Forelimb muscle (tissue), 1 donor: ENCODE measurements around the gene HDAC9. TPM values are rescaled to one million over a fixed set of nuclear protein-coding genes. Genes with fewer than 3 reads are reported as not detected.

Experiments
- DNase-seq: peaks from one replicate; pipeline ENCODE4 v3.0.0-alpha.2; 2013; ENCODE audit warnings: low read depth
- polyA plus RNA-seq: library from polyadenylated mRNA; unstranded; fragments of 120-200 nt; gene quantifications from one replicate; pipeline ENCODE4 v1.2.1, GENCODE V29; 2013; ENCODE audit not compliant: insufficient read length

HDAC9 gene
- polyA plus RNA-seq = 18.6 TPM

DNA sequence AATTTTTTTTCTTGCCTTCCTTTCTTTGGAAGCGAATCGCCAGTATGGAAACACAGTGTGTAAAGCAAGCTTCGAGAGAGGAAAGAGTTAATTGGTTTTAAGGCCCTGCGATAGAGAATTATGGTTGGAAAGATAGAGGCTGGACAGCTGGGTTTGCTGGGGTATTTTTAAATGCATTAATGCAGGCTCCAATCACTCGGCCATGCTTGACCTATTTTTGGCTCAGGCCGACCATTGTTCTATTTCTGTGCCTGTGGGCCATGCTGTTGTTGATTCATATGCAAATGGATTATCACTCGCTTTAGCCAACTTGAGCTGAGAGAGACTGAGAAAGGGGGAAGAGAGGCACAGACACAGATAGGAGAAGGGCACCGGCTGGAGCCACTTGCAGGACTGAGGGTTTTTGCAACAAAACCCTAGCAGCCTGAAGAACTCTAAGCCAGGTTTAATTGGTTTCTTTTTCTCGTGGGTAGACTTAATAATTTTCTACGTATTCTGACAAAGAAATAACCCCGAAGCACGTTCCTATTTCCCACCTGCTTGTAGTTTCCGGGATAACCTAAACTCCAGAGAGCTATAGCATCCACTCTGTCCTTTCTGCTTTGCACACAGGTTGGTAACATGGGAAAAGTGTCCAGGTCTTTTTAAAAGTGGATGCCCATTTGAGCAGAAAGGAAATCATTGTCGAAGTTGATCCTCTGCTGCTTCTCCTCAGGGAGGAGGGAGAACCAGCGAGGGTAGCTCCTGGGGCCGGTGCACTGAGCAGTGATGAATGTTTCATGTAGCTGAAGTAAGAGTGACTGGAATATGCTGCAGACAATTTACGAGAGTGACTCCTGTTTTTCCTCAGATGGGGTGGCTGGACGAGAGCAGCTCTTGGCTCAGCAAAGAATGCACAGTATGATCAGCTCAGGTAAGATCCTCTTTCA lies at the start of gene HDAC9:
TSS of gene HDAC9 (plus strand) at position 338 of the 929 bp plus-strand sequence. CDS start at position 892, 554 bp downstream.
- peak; percentile 17 for DNase-seq

DNA sequence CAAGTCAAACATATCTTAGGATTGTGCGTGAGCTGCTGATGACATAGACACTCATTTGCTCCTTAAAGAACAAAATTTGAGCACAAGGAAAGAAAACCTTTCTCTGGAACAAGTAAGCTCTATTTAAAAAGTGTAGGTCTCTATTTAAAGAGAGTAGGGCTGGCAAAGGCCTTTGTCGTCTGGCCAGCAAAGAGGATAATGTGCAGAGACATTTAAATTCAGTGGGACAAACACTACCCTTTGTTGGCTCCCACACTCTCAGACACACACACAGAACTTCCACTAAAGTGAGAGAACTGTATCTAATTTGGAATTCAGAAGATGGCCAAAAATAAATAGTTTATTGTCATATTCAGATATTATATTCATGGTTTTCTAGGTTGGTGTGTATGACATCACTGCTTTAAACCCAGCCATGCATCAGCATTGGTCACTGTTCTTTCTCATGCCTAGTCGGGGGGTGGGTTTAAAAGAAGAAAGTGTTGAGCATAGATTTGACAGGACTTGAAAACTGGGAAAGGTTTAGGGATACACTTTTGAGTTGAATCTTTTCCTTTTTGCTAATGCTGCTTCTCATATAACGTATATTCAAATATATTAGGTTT lies 49.5 kb upstream of the HDAC9 start:
- DNase-seq = no peak

DNA sequence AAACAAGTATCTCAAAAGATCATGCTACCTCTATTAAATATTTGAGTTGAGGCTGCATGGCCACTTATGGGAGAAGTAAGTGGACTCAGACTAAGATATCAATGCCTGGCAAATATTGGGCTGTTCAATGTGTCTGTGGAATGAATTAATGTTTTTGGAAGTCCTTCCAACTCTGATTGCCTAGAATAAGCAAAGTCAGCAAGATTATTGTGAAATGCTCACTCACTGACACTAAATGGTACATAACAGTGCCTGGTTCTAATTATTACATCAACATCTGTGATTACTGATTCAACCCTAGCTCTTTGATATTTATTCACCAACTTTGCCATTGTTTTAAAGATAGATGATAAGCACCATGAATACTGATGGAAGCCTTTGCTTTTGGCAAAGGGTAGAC lies 45.5 kb upstream of the HDAC9 start:
- no peak for DNase-seq

DNA sequence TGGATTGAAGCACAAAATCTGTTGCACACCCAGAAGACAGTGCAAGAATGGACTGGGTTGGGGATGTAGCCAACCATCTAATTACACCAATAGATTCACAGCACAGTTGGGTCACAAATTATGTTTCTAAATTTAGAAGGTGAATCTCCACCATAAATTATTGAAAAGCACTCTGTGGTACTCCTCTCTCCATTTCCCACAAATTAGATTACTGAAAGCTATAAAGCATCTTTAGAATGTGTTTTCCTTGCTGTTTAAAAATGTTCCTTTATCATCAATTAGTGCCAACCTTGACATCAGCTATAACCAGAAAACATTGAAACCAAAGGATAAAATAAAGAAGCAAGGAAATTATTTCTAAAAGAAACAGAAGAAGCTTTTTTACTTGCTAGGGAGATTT lies 39.9 kb upstream of the HDAC9 start:
- no peak for DNase-seq

DNA sequence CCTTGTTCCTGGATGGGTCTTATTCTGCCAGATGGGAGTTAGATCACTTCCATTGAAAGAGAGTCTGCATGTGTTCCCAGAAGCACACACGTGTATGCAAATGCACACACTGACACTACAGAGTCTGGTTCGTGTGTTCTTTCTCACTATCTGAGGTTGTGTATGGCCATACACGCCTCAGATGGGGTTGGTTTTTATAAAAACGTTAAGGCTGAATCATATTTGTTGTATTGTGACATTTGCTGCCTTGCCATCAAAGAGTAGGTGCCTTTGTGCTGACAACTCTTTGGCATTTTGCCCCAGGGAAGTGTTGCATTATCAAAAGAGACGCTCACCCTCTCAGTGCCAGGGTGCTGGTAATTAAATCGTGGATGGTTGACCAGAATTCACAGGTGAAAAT lies 37.7 kb upstream of the HDAC9 start:
- DNase-seq = no peak

DNA sequence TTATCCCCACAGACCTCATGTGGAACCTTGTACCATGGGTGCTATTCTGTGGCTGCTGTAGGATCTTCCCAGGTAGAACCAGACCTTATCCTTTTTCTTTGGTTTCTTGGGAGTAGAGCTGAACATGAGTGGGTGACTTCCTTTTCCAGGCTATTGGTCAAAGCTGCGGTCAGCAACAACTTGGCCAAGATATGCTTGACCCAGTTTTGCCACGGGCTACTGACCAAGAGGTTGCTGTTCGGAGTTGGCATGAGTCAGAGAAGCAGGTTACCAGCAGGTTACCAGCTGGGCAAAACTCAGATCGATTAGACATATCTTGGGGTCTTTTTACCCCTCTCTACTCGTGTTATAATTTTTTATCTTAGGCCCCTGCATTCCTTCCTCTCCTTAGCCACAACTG lies 36.7 kb upstream of the HDAC9 start:
- DNase-seq = no peak

DNA sequence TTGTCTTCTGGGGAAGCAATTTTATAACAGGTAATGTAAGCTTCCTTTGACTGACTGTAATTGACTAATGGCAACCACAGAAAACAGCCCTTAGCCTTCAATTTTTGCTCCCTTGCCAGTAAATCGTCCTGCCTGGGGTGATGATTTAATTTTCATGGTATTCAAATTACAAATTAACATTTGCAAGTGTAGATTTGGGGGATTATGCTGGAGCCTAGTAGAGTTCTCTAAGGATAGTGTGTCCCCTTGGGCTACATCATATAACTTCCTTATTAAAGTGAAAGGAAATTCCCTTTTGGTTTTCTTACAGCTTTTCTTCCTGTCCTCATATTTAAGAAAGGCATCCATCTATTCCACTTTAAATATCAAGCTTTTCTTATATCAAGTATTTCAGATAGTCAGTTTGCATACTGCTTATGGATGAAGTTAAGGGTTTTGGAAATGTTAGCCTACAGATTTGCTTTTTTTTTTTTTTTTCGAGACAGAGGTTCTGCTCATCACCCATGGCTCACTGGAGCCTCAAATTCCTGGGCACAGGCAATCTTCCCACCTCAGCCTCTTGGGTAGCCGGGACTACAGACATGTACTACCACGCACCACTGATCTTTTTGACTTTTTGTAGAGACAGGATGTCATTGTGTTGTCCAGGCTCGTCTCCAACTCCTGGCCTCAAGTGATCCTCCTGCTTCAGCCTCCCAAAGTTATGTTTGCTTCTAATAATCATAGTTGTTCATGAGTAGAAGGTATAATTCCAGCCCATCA lies 35.9 kb upstream of the HDAC9 start:
- DNase-seq = no peak

DNA sequence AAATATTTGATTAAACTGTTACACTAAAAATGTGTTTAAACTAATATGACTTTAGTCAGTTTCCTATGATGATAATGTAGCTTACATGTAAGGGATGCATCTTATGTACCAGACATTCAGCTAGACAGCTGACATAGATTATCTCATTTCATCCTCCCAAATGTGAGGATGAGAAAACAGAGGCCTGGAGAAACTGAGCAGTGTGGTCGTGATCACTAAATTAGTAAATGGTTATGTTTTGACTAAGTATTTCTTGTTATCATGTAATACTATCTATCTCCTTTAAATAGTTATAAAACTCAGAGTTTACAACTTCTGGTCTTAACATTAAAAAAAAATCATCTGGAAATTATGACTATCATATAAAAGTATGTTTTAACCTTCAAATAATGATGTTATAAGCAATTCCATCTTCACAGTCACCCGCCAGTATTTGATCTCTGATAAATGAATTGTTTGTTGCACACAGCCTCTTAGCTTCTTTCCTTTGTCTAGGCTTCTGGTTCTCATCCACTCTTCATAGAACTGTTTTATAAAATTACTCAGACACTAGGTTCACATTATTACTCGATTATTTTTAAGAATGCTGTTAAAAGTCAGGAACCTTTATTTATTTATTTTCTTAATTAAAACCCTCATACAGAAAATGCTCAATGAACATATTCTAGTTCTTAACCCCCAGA lies 33.6 kb upstream of the HDAC9 start:
- DNase-seq = no peak

DNA sequence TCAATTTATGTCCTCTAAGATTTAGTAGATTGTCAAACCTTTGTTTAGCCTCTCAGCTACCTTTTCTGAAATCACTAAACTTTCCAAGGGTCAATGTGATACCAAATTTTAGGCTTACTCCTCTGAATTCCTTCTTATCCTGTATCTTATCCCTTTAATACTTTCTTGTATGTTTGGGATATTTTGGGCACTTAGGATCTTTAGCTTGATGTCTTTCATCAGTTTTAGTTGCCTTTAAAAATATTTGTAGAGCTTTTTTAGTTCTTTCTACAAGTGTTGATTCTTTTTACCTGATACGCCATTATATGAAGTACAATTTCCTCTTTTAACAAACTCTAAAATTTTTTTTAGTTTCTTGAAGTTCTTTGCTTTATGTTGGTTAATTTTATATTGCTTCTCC lies 30.7 kb upstream of the HDAC9 start:
- DNase-seq = no peak

DNA sequence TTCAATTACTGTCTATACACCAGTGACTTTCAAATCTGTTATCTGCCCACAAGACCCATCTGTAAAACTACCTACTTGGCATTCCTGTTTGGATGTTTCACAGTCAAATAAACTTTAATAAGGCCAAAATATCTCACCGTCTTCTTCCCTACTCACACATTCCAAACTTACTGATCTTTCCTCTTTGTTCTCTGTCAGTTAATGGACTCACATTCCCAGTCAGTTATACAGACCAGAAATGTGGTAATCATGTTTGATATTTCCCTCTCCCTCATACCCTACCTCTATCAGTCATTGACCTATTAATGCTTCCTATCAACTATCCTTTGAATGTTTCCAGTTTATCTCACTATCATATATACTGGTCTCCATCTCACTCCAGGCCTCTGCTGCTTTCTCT lies 28.5 kb upstream of the HDAC9 start:
- no peak for DNase-seq

DNA sequence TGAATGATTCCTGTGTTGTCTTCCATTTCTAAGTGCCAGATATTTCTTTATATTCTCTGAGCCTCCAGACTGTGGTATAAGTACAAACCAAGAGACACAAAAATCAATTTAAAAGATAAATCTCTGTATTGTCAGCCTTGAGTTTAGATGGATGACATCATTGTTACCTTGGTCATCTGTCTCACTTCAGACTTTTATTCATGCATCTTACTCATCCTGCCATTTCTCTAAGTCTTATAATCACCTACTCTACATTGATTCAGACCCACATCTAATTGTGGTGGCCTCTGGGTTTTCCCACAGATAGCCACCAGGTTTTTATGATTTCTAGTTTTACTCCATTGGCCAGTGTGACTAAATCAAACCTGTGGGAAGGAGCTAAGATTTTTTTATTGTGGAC lies 26.8 kb upstream of the HDAC9 start:
- DNase-seq = no peak

DNA sequence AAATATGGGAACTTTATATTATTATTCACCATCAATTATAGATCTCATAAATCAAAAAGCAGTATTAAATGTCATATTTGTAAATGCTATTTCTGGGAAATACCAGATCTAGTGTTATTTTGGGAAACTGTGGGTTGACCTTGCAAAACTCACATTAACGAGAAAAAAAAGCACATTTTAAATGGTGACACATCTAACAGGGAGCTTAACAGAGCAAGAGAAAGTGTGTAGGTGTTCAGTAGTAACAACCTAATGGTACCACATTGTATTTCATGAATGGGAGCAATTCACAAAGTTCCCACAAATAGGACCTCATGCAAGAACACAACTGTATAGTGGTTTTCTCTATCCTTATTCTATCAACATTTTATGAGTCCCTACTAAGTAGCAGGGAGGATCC lies 26.2 kb upstream of the HDAC9 start:
- no peak for DNase-seq

DNA sequence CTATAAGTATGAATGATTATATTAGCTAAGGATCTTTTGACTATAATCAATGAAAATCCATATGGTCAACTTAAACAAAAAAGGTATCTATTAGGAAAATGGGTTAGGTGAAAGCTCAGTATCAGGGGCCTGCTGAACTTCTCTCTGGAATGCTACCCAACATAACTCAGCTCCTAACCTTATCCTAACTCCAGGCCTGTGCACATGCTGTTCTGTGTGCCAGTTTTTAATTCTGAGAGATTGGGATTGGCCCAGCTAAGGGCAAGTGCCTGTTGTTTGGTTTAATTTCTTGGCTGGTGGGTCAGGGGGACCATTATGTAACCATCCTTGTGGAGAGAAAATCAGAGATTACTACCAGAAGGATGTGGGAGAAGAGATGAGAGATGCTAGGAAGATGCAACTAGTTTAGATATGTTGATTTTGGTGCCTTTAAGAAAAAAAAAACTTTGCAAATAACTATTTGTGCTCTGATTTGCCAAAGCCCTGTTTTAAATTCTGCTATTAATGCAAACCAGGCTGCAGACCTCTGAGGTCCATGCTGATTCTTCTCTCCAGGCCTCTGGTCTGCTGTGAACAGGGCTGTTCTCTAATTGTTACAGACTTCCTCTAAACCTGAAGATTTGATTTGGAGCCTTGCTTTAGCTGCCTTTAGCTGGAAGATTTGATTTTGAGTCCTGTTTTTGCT lies 23.9 kb upstream of the HDAC9 start:
- no peak for DNase-seq

DNA sequence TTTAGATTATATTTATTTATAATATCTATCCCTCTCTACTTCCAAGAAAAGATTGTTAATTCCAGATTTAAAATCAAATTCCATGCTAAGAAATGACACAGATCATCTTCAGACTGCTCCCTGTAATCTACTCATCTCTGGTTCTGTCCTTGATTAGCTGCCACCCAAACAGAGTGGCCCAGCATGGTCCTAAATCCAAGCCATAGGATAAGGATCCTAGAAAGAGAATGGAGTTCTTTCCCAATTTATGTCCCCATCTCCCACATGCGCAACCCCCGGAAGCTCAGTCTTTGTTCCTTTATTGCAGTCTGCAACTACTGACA lies 23.4 kb upstream of the HDAC9 start:
- DNase-seq = no peak

DNA sequence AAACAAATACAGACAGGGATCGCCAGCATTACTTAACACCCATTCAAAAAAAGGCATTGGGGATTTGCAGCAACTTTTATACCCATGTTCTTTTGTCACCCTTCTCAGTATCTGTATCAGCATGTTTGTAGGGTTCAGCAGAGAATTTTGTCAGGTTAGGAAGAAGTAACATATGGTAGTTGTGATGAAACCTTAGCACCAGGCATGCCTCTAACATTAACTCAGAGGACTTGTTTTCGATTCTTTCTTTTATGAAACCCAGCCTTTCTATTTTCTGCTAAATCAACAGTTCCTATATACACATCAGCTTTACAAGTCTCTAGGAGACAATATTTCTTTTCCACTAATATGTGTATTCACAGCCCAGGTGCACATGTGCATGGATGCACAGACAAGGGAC lies 22.4 kb upstream of the HDAC9 start:
- DNase-seq = no peak

DNA sequence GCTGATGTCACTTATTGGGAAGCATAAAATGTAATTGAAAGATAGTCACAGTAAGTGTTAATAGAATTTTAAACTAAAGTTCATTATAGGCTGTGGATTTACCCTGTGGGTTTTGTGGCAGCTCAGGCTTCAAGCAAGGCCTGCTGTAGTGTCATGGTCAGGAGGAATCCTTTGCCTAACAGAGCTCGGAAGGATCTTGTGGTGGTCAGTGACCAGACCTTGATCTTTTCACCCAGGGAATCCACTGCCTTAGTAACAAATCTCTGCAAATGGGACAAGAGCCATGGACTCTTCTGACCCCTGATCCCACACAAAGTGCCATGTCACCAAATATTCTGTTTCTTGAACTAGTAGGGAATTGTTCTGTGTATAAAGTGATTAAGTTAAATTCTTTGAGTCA lies 20.6 kb upstream of the HDAC9 start:
- no peak for DNase-seq

DNA sequence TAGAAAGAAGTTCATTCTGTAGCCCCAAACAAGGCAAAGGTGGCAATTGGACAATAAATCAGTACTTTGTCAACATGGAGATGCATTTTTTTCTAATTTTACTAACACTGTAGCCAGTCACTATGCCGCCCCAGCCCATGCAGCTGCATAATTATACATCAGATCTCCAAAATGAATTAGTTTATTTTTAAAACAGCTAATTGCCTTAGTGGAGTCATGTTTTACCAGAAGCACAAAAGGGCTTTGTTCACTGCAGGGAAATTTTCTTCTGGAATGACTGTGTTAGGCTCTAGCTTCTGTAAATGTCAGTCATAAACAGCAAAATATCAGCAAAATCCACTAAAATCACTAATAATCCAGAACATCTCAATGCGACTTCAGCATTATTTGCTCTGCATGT lies 20.1 kb upstream of the HDAC9 start:
- no peak for DNase-seq

DNA sequence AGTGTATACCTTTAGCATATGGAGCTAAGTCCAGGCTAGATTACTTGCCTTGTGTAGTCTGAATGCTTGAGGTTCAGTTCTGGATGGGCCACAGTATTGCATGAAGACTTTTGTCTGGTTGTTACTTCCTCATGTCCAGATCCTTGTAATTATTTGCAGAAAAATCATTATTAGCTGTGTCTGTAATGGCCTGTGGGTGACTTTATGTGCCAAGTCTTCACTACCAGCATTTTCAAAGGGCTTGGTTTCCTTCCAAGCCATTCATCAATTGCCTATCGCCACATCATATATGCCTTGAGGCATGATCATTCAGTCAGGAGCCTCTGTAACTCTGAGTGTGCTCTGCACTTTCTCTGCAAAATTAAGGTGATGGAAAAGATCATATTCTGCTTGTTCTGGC lies 13.8 kb upstream of the HDAC9 start:
- no peak for DNase-seq

DNA sequence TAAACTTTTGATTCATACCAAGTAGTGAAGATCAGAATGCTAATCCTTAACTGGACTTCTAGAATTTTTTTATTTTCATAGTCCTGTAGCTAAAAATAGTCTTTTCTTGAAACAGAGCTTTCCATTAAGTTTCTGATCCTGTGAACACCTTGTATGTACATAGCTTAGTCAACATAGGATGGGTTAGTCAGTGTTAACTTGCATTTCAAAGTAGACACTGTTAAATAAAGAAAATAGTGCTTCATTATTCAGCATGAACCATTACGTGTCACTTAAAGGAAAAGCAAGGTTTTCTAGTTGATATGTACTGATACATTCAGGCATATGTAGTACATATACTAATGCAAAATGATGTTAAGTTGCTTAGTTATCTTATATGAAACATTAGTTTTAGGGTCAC lies 7.5 kb upstream of the HDAC9 start:
- no peak for DNase-seq

DNA sequence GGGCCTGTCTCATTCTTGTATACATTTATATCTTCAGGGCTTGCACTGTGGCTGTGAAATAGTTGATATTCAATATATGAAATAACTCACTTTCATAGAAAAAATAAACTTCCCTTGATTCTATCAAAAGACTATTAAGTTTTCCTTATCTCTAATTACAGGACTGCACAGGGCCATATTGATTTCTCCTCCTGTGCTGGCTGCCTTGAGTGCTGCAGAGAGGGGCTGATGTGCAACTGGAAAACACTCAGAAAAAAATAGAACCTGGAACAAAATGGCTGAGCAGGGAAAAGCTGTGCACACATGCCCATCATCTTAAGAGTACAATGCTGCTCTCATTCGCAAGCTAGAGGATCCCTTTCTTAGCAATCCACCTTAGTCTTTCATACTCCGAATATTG lies 5.9 kb upstream of the HDAC9 start:
- no peak for DNase-seq

DNA sequence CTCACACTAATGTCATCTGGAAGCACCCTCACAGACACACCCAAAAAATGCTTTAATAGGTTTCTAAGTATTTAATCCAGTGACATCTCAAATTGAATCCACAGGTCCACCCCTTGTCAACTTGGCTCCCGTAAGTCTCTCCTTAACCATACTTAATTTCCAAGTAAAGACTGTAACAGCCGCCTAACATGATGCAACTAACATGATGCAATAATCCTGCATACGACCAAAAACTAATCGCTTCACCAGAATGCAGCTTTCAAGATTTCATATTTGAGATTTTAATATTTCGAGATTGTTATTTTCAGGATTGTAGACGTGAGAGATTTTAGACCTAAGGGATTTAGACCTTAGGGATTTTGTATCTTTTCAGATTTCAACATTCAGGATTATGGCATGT lies 3.7 kb upstream of the HDAC9 start:
- no peak for DNase-seq

DNA sequence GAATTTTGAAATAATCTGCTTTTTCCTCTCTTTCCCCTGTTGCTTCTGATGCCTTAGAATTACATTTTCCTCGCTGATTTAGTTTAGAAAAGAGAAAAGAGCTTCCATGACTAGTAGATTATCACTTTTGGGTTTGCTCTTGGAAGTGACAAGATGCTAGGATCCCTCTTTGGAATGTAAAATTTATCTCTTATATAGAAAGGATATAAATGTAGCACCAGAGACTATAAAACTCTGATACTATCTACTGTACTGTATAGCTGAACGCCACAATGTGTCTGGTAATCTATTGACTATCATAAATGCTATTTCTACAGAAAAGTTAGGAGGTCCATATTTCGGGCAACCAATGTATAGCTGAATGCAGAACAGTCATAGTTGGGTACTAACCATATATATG lies 1.1 kb upstream of the HDAC9 start:
- no peak for DNase-seq
